ENCODE data around the gene CC2D1A. TPM values are rescaled to one million over a fixed set of nuclear protein-coding genes. Genes with fewer than 3 reads are reported as not detected.

CC2D1A gene
- total RNA-seq, 1 donor from 2014 or later, result 31.7 TPM

DNA sequence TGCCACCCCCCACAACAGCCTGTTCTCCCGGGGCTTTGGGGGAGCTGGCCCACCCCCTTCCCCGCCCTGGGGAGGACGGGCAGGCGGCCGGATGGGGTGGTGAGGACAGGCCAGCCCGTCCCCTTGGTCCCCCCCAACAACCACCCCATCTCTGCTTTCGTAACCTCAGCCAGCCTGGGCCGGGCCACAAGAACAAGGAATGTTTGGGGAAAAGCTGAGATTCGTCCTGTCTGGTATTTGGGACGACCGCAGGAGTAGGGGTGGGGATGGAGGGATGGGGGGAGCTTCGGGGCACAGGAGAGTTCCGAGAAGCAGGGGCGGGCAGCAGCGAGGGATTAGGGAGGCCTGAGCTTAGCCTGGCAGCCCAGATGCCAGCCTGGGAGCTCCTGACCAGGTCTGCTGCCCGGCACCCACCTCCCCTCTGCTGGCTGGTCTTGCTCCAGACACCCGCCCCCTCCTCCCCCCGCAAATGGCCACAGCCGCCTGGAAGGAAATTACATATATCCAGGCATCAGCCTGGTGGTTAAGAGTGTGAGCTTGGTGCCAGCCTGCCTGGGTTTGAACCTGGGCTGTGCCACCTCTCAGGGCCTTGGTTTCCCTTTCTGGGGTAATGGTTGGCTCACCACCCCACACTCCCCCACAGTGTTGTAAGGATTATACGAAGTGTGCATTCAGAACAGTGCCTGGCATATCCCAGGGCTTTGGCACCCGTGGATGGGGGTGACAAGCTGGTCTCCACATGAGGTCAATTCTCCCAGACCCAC, 32.5 kb downstream of the CC2D1A start, which contains the start of gene PODNL1:
PODNL1 (minus strand) TSS at position 117 of the 764 bp plus-strand sequence. CDS start 236 bp downstream, outside the sequence.
- Mint-ChIP-seq H3K27me3 (ENCODE audit: low read depth) (peaks cover 5% of the 10 kb centered on the region), H3K36me3 (ENCODE audit: low read depth) (no peaks in the 10 kb centered on the region), H3K9me3 (no peaks in the 10 kb centered on the region), H3K4me1 (peaks cover 12% of the 10 kb centered on the region), H3K4me3 (no peak within 1 kb of the TSS), H3K27ac (ENCODE audit: unreplicated experiment) (no peak within 1 kb of the TSS)
- TF ChIP-seq, protein P1, sequence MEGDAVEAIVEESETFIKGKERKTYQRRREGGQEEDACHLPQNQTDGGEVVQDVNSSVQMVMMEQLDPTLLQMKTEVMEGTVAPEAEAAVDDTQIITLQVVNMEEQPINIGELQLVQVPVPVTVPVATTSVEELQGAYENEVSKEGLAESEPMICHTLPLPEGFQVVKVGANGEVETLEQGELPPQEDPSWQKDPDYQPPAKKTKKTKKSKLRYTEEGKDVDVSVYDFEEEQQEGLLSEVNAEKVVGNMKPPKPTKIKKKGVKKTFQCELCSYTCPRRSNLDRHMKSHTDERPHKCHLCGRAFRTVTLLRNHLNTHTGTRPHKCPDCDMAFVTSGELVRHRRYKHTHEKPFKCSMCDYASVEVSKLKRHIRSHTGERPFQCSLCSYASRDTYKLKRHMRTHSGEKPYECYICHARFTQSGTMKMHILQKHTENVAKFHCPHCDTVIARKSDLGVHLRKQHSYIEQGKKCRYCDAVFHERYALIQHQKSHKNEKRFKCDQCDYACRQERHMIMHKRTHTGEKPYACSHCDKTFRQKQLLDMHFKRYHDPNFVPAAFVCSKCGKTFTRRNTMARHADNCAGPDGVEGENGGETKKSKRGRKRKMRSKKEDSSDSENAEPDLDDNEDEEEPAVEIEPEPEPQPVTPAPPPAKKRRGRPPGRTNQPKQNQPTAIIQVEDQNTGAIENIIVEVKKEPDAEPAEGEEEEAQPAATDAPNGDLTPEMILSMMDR (conservative IDR thresholded peaks at IDR 0.05), result no peak
- DNase-seq (ENCODE audit: low read depth, low spot score), result no peak

DNA sequence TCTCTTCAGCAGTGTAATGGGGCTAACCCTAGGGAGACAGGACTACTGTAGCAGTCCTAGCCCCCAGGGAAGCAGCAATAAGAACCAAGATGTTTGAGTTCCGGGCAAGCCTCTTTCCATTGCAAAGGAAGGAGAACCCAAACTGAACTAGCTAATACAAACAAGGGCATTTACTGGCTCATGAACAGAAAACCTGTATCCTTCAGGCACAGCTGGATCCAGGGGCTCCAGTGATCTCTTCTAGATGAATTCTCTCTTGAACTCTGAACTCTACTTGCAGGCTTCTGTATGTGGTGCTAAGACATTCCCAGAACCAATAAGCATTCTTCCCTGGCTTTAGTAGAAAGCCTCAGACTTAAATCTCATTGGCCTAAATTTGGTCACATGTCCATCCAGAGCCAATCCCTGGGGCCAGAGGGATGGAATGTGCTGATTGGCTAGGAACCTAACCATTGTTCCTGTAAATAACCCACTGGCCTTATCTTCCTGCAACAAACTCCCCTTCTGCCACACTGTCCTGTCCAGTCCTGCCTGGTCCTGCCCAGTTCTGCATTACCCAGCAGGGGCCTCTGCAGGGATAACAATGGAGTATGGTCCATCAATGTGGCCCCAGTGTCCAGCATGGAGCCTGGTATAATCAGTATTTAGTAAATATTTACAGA, 36.2 kb downstream of the CC2D1A start:
- no peak for DNase-seq (ENCODE audit: low read depth, low spot score)
- no peak overlapping the region for H3K27ac Mint-ChIP-seq (ENCODE audit: unreplicated experiment)

DNA sequence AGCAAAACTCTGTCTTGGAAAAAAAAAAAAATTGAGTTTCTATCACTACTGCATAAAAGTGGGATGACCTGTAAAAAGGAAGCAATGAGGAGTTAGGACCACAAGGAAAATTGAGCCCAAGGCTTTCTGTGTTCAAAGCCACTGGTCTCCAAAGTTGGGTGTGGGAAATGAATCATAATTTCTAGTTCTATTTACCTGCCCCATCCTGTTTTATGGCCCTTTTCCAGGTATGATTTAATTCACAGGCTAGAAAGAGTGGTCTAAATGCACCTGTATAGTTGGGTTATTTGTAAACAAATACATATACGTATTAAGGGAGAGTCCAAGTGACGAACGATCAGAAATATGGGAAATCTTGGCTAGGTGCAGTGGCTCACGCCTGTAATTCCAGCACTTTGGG, 40.4 kb downstream of the CC2D1A start:
- Mint-ChIP-seq H3K4me3 (no peak overlapping the region), H3K9me3 (no peaks in the 10 kb centered on the region), H3K27ac (ENCODE audit: unreplicated experiment) (no peak overlapping the region), H3K27me3 (ENCODE audit: low read depth) (no peaks in the 10 kb centered on the region), H3K36me3 (ENCODE audit: low read depth) (no peaks in the 10 kb centered on the region), H3K4me1 (no peaks in the 10 kb centered on the region)
- DNase-seq (ENCODE audit: low read depth, low spot score), result no peak
- TF ChIP-seq, protein P1 (conservative IDR thresholded peaks at IDR 0.05), result no peak

More for the DNA sequence above, 36.2 kb downstream of the CC2D1A start:
- Mint-ChIP-seq H3K9me3 (no peaks in the 10 kb centered on the region), H3K36me3 (ENCODE audit: low read depth) (no peaks in the 10 kb centered on the region), H3K4me3 (no peak overlapping the region), H3K4me1 (peaks cover 4% of the 10 kb centered on the region), H3K27me3 (ENCODE audit: low read depth) (peaks cover 3% of the 10 kb centered on the region)
- TF ChIP-seq, protein P1 (conservative IDR thresholded peaks at IDR 0.05), result no peak

DNA sequence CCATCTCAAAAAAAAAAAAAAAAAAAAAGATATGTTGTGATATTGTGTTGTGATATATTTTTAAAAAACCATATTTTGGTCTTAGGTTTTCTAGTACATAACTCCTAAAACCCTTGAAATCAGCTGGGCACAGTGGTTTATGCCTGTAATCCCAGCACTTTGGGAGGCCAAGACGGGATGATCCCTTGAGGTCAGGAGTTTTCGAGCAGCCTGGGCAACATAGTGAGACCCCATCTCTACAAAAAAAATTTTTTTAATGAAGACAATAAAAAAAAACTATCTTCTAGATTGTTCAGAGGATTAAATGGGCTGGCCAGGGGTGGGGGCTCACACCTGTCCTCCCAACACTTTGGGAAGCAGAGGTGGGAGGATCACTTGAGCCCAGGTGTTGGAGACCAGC, 45.0 kb downstream of the CC2D1A start:
- TF ChIP-seq, protein P1 (conservative IDR thresholded peaks at IDR 0.05), result no peak
- H3K36me3 Mint-ChIP-seq (ENCODE audit: low read depth), result no peaks in the 10 kb centered on the region
- H3K4me3 Mint-ChIP-seq, result no peak overlapping the region
- peaks cover 15% of the 10 kb centered on the region for H3K4me1 Mint-ChIP-seq
- DNase-seq (ENCODE audit: low read depth, low spot score), result no peak
- no peaks in the 10 kb centered on the region for H3K9me3 Mint-ChIP-seq
- no peaks in the 10 kb centered on the region for H3K27me3 Mint-ChIP-seq (ENCODE audit: low read depth)
- no peak overlapping the region for H3K27ac Mint-ChIP-seq (ENCODE audit: unreplicated experiment)

DNA sequence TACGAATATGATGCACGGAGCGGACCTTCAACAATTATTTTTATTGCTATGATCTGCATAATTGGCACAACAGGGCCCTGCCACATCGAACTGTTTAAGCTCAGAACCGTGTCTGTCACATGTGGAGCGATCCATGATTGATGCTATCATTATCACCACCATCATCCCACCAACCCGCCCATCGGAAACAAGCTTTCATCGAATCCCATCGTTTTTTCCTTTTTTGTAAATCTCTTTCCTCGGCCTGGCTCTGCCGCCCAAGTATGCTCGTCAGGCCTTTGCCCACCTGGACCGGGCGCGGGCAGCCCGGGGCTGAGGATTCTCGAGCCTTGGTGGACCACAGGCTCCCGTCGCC, 45.8 kb downstream of the CC2D1A start:
- no peaks in the 10 kb centered on the region for H3K27me3 Mint-ChIP-seq (ENCODE audit: low read depth)
- peaks cover 15% of the 10 kb centered on the region for H3K4me1 Mint-ChIP-seq
- no peak overlapping the region for H3K27ac Mint-ChIP-seq (ENCODE audit: unreplicated experiment)
- TF ChIP-seq, protein P1 (conservative IDR thresholded peaks at IDR 0.05), result no peak
- no peaks in the 10 kb centered on the region for H3K9me3 Mint-ChIP-seq
- peak overlapping the region; percentile 99 for H3K4me3 Mint-ChIP-seq
- no peak for DNase-seq (ENCODE audit: low read depth, low spot score)
- H3K36me3 Mint-ChIP-seq (ENCODE audit: low read depth), result no peaks in the 10 kb centered on the region
